Osteoblast (primary cell): ENCODE results near the gene USH2A. TPM values are rescaled to one million over a fixed set of nuclear protein-coding genes. Genes with fewer than 3 reads are reported as not detected.

ENCODE experiments used
- DNase-seq: peaks from one replicate; pipeline ENCODE4 v3.0.0; 2011; ENCODE audit warnings: low spot score, mixed read lengths; ENCODE audit not compliant: insufficient read length; ENCODE audit errors: missing footprints
- H2AFZ ChIP-seq: 2 replicates; pipeline ENCODE4 v1.6.0; 2011; ENCODE audit warnings: mild to moderate bottlenecking, low read length
- H3K27ac ChIP-seq: 2 replicates; pipeline ENCODE4 v1.5.1; 2011; ENCODE audit warnings: mild to moderate bottlenecking, low read depth, low read length, moderate library complexity
- H3K27me3 ChIP-seq: 2 replicates; pipeline ENCODE4 v1.6.0; 2012; ENCODE audit warnings: mild to moderate bottlenecking, control low read depth, inconsistent platforms, low read length, moderate library complexity; ENCODE audit not compliant: insufficient read depth
- H3K36me3 ChIP-seq: 2 replicates; pipeline ENCODE4 v1.5.1; 2011; ENCODE audit warnings: mild to moderate bottlenecking, low read length, control low read depth, moderate library complexity; ENCODE audit not compliant: insufficient read depth
- H3K4me1 ChIP-seq: 2 replicates; pipeline ENCODE4 v1.5.1; 2011; ENCODE audit warnings: mild to moderate bottlenecking, low read length, control low read depth, moderate library complexity; ENCODE audit not compliant: insufficient read depth
- H3K4me2 ChIP-seq: 2 replicates; pipeline ENCODE4 v1.6.0; 2011; ENCODE audit warnings: mild to moderate bottlenecking, low read length; ENCODE audit not compliant: insufficient read depth
- H3K4me3 ChIP-seq: fragments of 200-600 bp; sonication (generic); 3 replicates; pipeline ENCODE4 v1.5.1; 2012; ENCODE audit warnings: mild to moderate bottlenecking, low read length, inconsistent platforms; ENCODE audit not compliant: insufficient read depth
- H3K79me2 ChIP-seq: 2 replicates; pipeline ENCODE4 v1.6.0; 2012; ENCODE audit warnings: mild to moderate bottlenecking, low read length, control low read depth, inconsistent platforms; ENCODE audit not compliant: insufficient read depth
- H3K9me3 ChIP-seq: 2 replicates; pipeline ENCODE4 v1.5.1; 2011; ENCODE audit warnings: low read depth, low read length, control low read depth
- H4K20me1 ChIP-seq: 2 replicates; pipeline ENCODE4 v1.6.0; 2012; ENCODE audit warnings: mild to moderate bottlenecking, low read length, control low read depth; ENCODE audit not compliant: insufficient read depth
- CTCF ChIP-seq: IDR thresholded peaks from 2 replicates; pipeline ENCODE4 v1.5.1; 2011; ENCODE audit warnings: mild to moderate bottlenecking, low read depth, low read length, moderate library complexity; ENCODE audit errors: extremely low read depth
- total RNA-seq: library from RNA; depleted of rRNA; stranded (reverse); fragments of >200 nt; gene quantifications from 2 replicates; pipeline ENCODE4 v1.2.3, GENCODE V29; 2012

USH2A gene
- total RNA-seq, 1 donor = under 0.01 TPM

GRCh38 chr1:215963040-215963439, 460.2 kb downstream of the USH2A start:
- no peak for DNase-seq
- Histone ChIP-seq H3K4me1 (no peaks in the 10 kb centered on the region), H3K27me3 (no peaks in the 10 kb centered on the region), H3K79me2 (no peaks in the 10 kb centered on the region), H3K36me3 (no peaks in the 10 kb centered on the region), H3K4me3 (no peak overlapping the region), H4K20me1 (no peaks in the 10 kb centered on the region), H3K4me2 (no peak overlapping the region), H3K27ac (no peak overlapping the region), H2AFZ (no peak overlapping the region), H3K9me3 (no peaks in the 10 kb centered on the region)
- no peak for TF ChIP-seq CTCF

GRCh38 chr1:215958841-215959240, 464.4 kb downstream of the USH2A start:
- no peak for DNase-seq
- Histone ChIP-seq H3K9me3 (no peaks in the 10 kb centered on the region), H3K4me2 (no peak overlapping the region), H3K27me3 (no peaks in the 10 kb centered on the region), H3K4me3 (no peak overlapping the region), H2AFZ (no peak overlapping the region), H4K20me1 (no peaks in the 10 kb centered on the region), H3K79me2 (no peaks in the 10 kb centered on the region), H3K4me1 (no peaks in the 10 kb centered on the region), H3K36me3 (no peaks in the 10 kb centered on the region), H3K27ac (no peak overlapping the region)
- no peak for TF ChIP-seq CTCF

GRCh38 chr1:215957663-215958062, 465.6 kb downstream of the USH2A start:
- Histone ChIP-seq H3K4me1 (no peaks in the 10 kb centered on the region), H3K36me3 (no peaks in the 10 kb centered on the region), H2AFZ (no peak overlapping the region), H3K9me3 (no peaks in the 10 kb centered on the region), H3K79me2 (no peaks in the 10 kb centered on the region), H3K27ac (no peak overlapping the region), H4K20me1 (no peaks in the 10 kb centered on the region), H3K4me3 (no peak overlapping the region), H3K27me3 (no peaks in the 10 kb centered on the region), H3K4me2 (no peak overlapping the region)
- TF ChIP-seq CTCF = no peak
- DNase-seq = no peak

GRCh38 chr1:215932558-215932957, 490.7 kb downstream of the USH2A start:
- no peaks in the 10 kb centered on the region for H3K4me1 ChIP-seq
- H3K79me2 ChIP-seq = no peaks in the 10 kb centered on the region
- no peak overlapping the region for H3K4me2 ChIP-seq
- no peaks in the 10 kb centered on the region for H3K36me3 ChIP-seq
- no peak overlapping the region for H2AFZ ChIP-seq
- DNase-seq = no peak
- no peak for TF ChIP-seq CTCF
- H4K20me1 ChIP-seq = no peaks in the 10 kb centered on the region
- no peak overlapping the region for H3K27ac ChIP-seq
- H3K4me3 ChIP-seq = no peak overlapping the region
- H3K9me3 ChIP-seq = no peaks in the 10 kb centered on the region
- H3K27me3 ChIP-seq = no peaks in the 10 kb centered on the region
